NCI-H524 treated with DMSO at 0.1 percent for 48 hours (cell line): ENCODE data around the gene CLIP1.
"Not testable (repeated sequence)": the region's sequence is repeated elsewhere in the genome, so short reads cannot be mapped to it uniquely, and the experiment has no call there.

Source experiments
- DNase-seq: peaks from one replicate; lab custom pipeline; 2025; lab: John Stamatoyannopoulos, UW

CLIP1 gene

GRCh38 chr12:122435186-122435585 lies 12.7 kb upstream of the CLIP1 start:
- no peak for DNase-seq

GRCh38 chr12:122429043-122429442 lies 6.6 kb upstream of the CLIP1 start:
- not testable (repeated sequence) for DNase-seq

GRCh38 chr12:122427403-122427802 lies 4.9 kb upstream of the CLIP1 start:
- DNase-seq, result no peak

- DNase-seq, result no peak
Measured at GRCh38 chr12:122423258-122424165, 1.0 kb upstream of the CLIP1 start.

- no peak for DNase-seq
Measured at GRCh38 chr12:122422730-122423257, 325 bp upstream of the CLIP1 start.

GRCh38 chr12:122421187-122421820 lies 1.2 kb downstream of the CLIP1 start:
- no peak for DNase-seq

DNA sequence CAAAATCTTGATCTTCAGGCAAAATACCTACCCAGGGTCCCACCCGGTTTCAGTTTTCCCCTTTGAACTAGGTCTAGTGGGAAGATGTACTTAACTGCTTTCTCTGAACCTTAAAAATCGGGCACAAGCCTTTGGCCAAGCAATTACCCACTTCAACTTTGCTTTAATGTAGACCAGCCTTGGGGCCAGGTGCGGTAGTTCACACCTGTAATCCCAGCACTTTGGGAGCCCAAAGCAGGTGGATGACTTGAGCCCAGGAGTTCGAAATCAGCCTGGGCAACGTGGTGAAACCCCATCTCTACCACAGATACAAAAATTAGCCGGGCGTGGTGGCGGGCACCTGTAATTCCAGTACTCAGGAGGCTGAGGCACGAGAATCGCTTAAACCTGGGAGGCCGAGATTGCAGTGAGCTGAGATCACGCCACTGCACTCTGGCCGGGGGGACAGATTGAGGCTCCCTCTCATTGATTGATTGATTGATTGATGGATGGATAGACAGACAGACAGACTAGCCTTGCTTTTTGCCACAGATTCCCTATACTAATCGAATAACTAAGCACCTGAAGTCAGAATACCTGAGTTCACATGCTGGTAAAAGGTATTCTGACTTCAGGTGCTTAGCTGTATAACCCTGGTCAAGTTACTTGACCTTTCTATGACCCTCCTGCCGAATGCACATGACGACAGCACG lies 1.9 kb downstream of the CLIP1 start:
- DNase-seq, result no peak

DNA sequence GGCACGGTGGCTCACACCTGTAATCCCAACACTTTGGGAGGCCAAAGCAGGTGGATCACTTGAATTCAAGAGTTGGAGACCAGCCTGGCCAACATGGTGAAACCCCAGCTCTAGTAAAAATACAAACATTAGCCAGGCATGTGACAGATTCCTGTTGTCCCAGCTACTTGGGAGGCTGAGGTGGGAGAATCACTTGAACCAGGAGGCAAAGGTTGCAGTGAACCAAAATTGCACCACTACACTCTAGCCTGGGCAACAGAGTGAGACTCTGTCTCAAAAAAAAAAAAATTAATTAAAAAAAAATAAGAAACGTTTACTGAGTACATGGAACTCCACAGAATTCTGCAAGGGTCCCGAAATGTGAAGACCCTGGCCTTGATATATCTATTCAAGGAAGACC lies 3.4 kb downstream of the CLIP1 start:
- not testable (repeated sequence) for DNase-seq

GRCh38 chr12:122415665-122416064 lies 6.8 kb downstream of the CLIP1 start:
- DNase-seq, result not testable (repeated sequence)

DNA sequence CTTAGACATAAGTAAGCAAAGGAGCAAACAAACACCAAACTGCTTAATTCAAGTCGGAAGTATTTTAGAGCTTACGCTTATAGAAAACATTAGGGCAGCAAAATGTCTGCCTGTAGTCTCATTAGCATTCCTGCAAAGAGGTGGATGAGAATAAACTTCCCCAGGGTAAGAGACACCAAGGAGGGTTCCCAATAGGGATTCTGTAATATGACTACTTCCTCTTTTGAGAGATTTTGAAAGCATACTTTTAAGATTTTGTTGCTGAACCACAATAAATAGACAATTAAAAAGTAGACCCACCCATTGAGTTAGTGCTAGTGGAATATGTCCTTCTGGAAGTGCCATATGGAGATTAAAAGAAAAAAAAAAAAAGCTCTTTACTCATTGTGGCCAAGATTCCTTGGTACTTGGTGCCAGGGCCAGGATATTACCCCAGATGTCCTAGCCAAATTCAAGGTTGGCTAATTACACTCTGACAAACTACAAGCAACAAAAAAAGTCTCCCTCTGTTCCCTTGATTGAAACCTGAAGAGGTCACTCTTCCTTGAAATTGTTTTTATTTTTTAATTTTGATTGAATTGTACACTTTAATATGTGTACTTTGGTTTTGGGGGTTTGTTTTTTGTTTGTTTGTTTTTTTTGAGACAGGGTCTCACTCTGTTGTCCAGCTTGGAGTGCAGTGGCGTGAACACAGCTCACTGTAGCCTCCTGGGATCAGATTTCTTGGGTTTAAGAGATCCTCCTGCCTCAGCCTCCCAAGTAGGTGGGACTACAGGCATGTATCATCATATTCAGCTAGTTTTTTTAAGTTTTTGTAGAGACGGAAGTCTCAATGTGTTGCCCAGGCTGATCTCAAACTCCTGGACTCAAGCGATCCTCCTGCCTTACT lies 8.7 kb downstream of the CLIP1 start:
- peak; percentile 31 for DNase-seq

GRCh38 chr12:122412851-122413433 lies 9.5 kb downstream of the CLIP1 start:
- DNase-seq, result no peak

DNA sequence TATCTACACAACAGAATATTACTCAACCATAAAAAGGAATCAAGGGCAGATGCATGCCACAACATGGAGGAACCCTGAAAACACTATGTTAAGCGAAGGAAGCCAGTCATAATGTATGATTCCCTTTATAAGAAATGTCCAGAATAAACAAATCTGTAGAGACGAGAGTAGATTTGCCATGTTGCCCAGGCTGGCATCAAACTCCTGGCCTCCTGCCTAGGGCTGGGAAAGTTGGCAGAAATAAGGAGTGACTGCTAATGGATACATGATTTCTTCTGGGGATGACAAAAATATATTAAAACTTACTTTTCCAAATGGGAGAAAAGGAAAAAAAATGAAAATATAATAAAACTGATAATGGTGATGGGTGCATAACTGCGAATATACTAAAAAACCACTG lies 10.9 kb downstream of the CLIP1 start:
- DNase-seq, result no peak

DNA sequence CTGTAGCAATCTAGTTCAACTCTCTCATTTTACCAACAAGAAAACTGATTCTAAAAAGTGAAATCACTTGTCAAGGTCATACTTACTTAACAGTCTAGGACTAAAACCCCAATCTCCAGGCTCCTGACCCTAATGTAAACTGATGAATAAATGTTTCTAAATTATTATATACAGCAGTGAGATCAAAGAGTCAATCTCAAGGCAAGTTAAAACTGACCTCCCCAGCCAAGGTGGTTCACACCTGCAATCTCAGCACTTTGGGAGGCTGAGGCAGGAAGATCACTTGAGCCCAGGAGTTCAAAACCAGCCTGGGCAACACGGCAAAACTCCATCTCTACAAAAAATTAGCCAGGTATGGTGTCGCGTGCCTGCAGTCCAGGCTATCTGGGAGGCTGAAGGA lies 15.3 kb downstream of the CLIP1 start:
- no peak for DNase-seq

DNA sequence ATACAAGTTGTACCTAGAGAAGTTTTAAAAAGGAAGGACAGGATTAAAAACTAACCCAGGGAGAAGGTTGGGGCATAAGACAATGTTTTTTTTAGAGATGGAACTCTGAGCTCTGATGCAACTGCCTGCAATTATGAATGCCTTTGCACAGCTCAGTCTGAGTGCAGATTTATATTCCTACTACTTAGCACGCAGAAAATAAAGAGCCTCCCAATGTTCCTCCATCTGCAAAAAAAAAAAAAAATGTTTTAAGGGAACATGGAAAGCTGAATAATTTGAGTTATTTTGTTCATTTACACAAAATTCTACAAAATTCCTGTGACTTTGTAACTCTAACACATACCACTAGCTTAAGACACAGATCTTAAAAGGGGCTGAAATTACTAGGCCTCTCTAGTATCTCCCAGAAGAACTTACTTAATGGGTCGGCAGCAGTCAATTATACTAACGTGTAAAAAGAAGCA lies 15.7 kb downstream of the CLIP1 start:
- DNase-seq, result no peak

- no peak for DNase-seq
Measured at GRCh38 chr12:122403831-122404230, 18.6 kb downstream of the CLIP1 start.

GRCh38 chr12:122403115-122403770 lies 19.2 kb downstream of the CLIP1 start:
- DNase-seq, result no peak

DNA sequence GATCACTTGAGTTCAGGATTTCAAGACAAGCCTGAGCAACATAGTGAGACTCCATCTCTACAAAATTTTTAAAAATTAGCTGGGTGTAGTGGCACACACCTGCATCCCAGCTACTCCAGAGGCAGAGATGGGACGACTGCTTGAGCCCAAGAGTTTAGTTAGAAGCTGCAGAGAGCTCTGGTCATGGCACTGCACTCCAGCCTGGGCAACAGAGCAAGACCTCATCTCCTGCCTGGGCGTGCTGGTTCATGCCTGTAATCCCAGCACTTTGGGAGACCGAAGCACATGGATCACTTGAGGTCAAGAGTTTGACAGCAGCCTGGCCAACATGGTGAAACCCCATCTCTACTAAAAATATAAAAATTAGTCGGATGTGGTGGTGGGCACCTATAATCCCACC lies 20.2 kb downstream of the CLIP1 start:
- DNase-seq, result no peak

DNA sequence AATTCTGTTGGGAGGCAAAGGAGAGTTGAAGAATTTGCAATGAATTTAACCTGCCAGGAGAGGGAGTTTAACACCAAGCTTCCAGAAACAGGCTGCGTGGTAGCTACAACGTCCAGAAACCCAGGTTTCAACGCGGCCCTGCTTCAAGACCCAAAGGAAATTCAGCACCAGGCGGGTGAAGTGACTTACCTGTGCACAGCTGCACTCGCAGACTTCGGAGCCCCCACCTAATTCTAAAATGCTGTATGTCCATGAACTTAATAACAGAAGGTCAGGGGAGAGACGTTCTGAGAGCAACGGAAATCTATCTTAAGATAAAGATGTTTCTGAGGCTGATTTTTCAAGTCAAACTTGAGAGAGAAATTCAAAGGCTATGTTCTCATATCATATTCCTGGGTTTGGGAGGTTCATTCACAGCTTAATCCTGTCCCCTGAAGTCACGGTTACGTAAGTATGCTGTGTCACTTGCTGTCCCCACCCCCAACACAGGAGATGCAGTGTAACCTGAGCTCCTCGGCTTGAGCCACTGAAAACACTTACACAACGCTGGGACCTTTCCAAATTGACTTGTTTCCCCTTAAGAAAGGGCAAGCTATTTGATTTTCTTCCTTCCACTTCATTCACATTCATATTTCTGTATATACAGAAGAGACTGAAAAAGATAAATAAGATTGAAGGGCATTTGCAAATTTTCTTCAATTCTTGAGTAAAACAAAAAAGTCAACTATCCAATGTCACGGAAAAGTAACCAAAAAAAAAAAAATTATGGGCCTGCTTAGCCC lies 22.7 kb downstream of the CLIP1 start:
- peak; percentile 30 for DNase-seq

GRCh38 chr12:122399254-122399591 lies 23.2 kb downstream of the CLIP1 start:
- no peak for DNase-seq

DNA sequence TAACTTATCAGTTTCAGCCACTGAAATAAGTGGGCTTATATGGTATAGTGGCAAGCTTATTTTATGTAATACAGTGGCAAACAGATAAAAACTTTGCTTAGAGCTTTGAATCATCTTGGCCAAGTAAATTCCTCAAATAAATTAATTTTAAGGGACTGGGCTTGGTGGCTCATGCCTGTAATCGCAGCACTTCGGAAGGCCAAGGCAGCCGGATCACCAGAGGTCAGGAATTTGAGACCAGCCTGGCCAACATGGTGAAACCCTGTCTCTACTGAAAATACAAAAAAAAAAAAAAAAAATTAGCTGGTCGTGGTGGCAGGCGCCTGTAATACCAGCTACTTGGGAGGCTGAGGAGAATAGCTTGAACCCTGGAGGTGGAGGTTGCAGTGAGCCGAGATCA lies 24.5 kb downstream of the CLIP1 start:
- not testable (repeated sequence) for DNase-seq
